GM19240 (cell line): Measurements from ENCODE around the gene INPP5A.
"Not testable (repeated sequence)": the region's sequence is repeated elsewhere in the genome, so short reads cannot be mapped to it uniquely, and the experiment has no call there.

Experiments
- DNase-seq: peaks from one replicate; pipeline ENCODE4 v3.0.0; 2011; ENCODE audit warnings: low spot score; ENCODE audit not compliant: insufficient read length

INPP5A gene

DNA sequence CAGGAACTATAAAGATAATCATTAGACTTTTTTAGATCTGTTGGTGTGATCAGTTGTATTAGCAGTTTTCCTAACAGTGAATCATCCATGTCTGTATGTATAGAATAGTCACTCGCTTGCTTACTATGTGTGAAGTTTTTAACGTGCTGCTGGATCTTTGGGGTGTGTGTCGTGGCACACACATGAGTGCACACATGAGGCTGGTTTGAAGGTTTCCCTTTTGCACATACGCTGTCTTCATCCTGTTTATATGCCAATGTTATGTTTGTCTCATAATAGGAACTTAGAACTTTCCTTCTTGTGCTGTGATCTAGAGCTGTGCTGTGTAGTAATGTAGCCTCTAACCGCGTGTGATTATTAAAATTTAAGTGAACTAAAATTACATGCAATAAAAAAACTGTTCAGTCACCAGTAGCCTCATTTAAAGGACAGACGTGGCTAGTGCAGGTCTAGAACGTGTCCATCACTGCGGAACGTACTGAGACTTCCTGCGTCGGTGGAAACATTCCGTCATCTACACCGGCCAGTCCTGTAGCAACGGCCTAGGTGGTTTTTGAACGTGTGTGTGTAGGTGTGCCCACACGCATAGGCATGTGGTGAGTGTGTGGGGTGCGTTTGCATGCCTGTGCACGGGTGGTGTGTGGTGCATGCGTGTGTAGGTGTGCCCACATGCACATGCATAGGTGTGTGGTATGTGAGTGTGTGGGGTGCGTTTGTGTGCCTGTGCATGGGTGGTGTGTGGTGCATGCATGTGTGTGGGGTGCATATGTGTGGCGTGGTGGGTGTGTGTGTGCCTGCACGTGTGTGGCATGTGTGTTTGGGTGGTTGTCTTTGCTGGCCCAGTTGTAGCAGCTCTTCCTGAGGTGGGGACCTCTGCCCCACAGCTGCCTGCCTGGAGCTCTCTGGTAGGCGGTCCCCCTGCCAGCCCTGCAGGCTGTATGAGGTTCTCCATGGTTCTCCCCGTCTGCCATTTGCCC is 56.6 kb downstream of the INPP5A start:
- no peak for DNase-seq

DNA sequence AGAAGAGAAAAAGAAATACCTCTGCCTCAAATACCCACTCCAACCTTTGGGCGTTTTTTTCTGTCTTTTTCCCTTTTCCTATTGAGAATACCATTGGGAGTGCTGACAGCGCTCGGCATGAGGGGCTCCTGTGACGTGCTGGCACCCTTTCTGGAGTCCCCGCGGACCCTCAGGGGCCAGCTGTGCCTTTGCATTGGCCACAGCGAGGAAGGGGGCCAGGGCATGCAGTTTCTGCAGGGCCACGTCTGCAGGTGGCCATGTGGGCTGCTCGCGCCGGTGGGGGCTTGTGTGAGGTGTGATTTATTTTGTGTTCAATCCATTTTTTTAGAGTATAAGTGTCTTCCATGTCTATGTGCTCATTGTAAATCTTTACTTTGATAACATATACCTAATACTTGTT is 57.4 kb downstream of the INPP5A start:
- no peak for DNase-seq

GRCh38 chr10:132595854-132596253 is 58.3 kb downstream of the INPP5A start:
- no peak for DNase-seq

- no peak for DNase-seq
Observed at GRCh38 chr10:132596742-132597279, 59.2 kb downstream of the INPP5A start.

DNA sequence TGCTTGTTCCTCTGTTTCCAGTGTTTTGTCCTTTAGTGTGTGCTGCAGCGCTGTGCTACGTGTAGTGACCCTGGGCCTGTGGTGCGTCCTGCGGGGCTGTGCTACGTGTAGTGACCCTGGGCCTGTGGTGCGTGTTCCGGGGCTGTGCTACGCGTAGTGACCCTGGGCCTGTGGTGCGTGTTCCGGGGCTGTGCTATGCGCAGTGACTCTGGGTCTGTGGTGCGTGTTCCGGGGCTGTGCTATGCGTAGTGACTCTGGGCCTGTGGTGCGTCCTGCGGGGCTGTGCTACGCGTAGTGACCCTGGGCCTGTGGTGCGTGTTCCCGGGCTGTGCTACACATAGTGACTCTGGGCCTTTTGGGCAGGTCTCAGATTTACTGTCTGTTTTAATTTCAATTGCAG is 60.1 kb downstream of the INPP5A start:
- no peak for DNase-seq

GRCh38 chr10:132599023-132599618 is 61.5 kb downstream of the INPP5A start:
- DNase-seq: not testable (repeated sequence)

- DNase-seq: no peak
Observed at GRCh38 chr10:132599732-132600131, 62.1 kb downstream of the INPP5A start.

DNA sequence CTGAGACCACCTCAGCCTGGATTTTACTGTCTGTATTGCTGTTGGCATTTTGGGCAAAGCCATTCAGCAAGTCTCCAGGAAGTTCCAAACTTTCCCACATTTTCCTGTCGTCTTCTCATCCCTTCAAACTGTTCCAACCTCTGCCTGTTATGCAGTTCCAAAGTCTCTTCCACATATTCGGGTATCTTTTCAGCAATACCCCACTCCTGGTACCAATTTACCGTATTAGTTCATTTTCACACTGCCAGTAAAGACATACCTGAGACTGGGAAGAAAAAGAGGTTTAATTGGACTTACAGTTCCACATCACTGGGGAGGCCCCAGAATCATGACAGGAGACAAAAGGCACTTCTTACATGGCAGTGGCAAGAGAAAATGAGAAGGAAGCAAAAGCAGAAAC is 62.8 kb downstream of the INPP5A start:
- no peak for DNase-seq

DNA sequence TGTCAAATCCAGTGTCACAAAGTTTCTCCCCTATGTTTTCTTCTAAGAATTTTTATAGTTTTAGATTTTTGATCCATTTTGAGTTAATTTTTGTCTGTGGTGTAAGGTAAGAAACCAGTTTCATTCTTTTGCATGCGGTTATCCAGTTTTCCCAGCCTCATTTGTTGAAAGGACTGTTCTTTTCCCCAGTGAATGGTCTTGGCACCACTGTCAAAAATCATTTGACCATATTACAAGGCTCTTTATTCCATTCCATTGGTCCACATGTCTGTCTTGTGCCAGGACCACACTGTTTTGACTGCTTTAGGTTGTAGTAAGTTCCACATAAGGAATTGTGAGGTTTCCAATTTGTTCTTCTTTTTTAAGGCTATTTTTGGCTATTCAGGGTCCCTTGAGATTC is 64.0 kb downstream of the INPP5A start:
- DNase-seq: no peak

- DNase-seq: no peak
Observed at GRCh38 chr10:132602614-132603013, 65.0 kb downstream of the INPP5A start.

GRCh38 chr10:132603851-132604533 is 66.4 kb downstream of the INPP5A start:
- DNase-seq: no peak

- DNase-seq: no peak
Observed at GRCh38 chr10:132604686-132605085, 67.1 kb downstream of the INPP5A start.

GRCh38 chr10:132605390-132605789 is 67.8 kb downstream of the INPP5A start:
- DNase-seq: no peak

- no peak for DNase-seq
Observed at GRCh38 chr10:132606031-132606491, 68.5 kb downstream of the INPP5A start.

DNA sequence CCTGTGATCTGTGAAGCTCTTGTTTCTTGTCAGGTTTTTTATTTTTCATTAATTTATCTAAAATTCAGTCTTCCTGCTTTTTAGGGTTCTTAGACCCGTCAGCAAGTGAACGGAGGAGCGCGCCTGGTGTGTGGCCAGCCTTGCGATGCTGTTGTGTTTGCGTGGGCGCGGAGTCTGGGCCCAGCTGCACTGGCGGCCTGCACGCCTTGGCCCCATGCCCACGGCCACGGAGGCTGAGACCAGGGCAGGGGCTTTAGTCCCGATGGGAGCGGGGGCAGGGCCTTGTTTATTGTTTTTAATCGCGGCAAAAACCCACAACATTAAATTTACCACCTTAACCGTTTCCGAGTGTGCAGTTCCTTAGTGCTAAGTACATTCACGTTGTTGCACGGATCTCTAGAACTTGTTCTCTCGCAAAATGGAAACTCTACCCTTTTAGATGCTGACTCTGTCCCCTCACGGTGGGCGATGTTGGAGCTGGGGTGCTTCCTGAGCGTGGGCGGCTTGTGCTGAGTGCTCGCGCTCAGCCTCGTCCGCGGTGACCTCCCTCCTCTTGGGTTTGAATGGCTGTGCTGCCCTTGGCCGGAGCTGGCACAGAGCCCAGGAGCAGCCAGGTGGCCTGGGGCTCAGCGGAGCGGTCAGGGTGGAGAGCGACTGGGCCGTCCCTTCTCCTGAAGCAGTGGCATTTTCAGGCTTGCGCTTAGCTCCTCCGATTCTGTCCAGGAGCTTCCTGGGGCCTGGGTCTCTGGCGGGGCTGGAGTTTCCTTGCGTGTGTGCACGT is 69.1 kb downstream of the INPP5A start:
- no peak for DNase-seq

GRCh38 chr10:132607491-132607890 is 69.9 kb downstream of the INPP5A start:
- no peak for DNase-seq

- DNase-seq: no peak
Observed at GRCh38 chr10:132607961-132608495, 70.4 kb downstream of the INPP5A start.

GRCh38 chr10:132608511-132609195 is 71.1 kb downstream of the INPP5A start:
- DNase-seq: no peak

- DNase-seq: no peak
Observed at GRCh38 chr10:132609211-132609610, 71.6 kb downstream of the INPP5A start.

- DNase-seq: no peak
Observed at GRCh38 chr10:132610071-132610701, 72.6 kb downstream of the INPP5A start.
